Inflammatory macrophage treated with lipopolysaccharide for 4 hours (primary cell): Measurements from ENCODE around the gene PEX13.
A peak's percentile ranks its signal among the peaks of the same experiment; 100 is the strongest.
"Not testable (repeated sequence)": the region's sequence is repeated elsewhere in the genome, so short reads cannot be mapped to it uniquely, and the experiment has no call there.

Experiments
- DNase-seq: peaks from one replicate; pipeline ENCODE4 v3.0.0-alpha.2; 2020

Gene PEX13

GRCh38 chr2:61009355-61009754 is 8.2 kb upstream of the PEX13 start:
- no peak for DNase-seq

DNA sequence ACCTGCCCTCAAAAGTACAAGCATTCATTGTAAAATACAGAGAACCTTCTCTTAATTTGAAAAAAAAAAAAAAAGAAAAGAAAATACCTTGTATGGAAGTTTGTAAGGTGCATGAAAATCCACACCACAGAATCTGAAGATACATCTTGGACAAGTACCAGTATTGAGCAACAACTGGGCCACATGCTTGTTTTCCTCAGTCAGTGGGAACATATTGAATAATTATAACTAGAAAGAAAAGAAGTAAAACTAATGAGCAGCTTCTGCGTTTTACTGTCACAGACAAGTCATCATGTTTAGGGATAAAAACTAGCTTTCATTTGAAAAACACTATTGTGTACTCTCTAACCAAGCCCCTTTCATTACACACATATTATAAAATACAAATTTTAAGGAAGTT is 5.8 kb upstream of the PEX13 start:
- DNase-seq = peak; percentile 71

DNA sequence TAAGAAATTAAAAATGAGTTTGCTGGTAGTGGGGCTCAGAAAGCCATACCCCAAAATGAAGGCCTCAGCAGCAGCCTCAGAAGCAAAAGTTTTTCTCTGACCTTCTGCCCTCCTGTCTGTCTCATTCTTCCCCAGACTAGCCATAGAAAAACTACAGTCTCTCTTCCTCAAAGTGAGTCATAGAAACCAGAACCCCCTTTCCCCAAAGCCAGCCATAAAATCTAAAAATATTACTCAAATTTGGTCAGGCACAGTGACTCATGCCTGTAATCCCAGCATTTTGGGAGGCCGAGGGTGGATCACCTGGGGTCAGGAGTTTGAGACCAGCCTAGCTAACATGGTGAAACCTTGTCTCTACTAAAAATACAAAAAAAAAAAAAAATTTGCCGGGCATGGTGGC is 5.2 kb upstream of the PEX13 start:
- peak; percentile 88 for DNase-seq

DNA sequence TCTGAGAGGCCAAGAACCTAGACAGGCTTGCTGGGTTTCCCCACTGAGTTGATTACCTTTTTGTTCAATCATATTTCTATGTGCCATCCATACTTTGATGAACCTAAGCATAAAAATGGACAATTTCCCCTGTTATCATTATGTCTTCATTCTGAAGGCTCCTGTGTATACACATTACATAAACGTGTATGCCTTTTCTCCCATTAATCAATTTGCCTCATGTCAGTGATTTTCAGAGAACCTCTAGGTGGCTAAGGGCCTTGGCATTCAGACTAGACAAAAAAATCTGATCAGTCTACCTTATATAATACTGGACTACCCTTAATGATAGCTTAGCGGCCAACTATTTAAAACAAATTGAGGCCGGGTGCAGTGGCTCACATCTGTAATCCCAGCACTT is 4.1 kb upstream of the PEX13 start:
- no peak for DNase-seq

GRCh38 chr2:61014763-61015162 is 2.8 kb upstream of the PEX13 start:
- peak; percentile 80 for DNase-seq

DNA sequence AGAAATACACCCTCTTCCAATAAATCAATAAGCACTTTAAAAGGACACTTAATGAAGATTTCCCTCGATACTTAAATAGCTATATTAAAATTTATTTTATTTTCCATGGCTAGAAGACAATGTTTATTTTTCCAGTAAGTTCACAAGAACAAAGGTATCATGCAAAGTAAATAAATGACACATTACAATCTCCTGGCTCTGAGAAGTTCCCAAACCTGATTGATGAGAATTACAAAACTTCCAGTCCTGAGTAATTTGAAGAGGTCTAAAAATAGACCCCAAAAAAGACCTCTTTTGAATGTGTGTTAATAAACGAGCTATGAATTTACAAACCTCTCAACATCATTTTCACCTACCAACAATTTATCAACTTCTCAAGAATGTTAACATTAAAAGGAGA is 1.5 kb upstream of the PEX13 start:
- DNase-seq = no peak

- no peak for DNase-seq
Measured at GRCh38 chr2:61016392-61017002, 1.0 kb upstream of the PEX13 start.

- peak; percentile 70 for DNase-seq
Measured at GRCh38 chr2:61017003-61017555, 441 bp upstream of the PEX13 start.

- no peak for DNase-seq
Measured at GRCh38 chr2:61018318-61018755, 817 bp downstream of the PEX13 start.

DNA sequence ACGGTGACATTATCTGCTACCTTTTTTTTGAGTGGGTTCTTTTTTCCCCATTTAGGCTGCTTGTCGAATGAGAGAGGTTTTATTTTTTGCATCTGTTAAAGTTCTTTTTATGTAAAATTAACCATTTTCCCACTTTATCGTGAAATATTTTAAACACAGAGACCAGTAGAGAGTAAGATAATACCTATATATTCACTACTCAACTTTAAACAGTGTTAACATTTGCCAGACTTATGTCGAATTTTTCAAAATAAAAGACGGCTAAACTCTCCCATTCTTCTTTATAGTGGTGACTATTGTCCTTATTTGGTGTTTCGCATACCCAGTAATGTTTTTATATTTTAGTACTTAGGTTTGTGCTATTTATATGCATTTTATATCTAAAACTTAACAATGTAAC is 1.3 kb downstream of the PEX13 start:
- DNase-seq = no peak

- no peak for DNase-seq
Measured at GRCh38 chr2:61021228-61021660, 3.7 kb downstream of the PEX13 start.

GRCh38 chr2:61023670-61024069 is 6.2 kb downstream of the PEX13 start:
- DNase-seq = no peak

DNA sequence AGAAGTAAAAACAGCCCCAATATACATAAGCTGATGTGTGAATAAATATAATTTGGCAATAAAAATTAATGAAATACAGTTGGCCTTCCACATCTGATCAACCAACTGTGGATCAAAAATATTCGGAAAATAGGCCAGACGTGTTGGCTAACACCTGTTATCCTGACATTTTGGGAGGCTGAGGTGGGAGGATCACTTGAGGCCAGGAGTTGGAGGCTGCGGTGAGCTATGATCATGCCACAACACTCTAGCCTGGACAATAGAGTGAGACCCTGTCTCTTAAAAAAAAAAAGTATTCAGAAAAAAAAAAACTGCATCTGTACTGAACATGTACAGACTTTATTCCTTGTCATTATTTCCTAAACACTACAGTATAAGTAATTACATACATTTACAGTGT is 12.0 kb downstream of the PEX13 start:
- no peak for DNase-seq

DNA sequence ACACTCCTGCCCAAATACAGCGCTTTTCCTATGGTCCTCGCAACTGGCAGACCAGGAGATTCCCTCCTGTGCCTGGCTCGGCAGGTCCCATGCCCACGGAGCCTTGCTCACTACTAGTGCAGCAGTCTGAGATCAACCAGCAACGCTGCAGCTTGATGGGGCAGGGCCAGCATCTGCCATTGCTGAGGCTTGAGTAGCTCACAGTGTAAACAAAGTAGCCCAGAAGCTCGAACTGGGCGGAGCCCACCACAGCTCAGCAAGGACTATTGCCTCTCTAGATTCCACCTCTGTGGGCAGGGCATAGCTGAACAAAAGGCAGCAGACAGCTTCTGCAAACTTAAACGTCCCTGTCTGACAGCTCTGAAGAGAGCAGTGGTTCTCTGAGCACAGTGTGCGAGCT is 17.1 kb downstream of the PEX13 start:
- not testable (repeated sequence) for DNase-seq

DNA sequence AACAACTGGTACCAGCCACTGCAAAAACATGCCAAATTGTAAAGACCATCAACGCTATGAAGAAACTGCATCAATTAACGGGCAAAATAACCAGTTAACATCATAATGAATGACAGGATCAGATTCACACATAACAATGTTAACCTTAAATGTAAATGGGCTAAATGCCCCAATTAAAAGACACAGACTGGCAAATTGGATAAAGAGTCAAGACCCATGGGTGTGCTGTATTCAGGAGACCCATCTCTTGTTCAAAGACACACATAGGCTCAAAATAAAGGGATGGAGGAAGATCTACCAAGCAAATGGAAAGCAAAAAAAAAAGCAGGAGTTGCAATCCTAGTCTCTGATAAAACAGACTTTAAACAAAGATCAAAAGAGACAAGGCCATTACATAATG is 19.1 kb downstream of the PEX13 start:
- DNase-seq = not testable (repeated sequence)

GRCh38 chr2:61042807-61043206 is 25.3 kb downstream of the PEX13 start:
- no peak for DNase-seq

GRCh38 chr2:61044636-61045035 is 27.1 kb downstream of the PEX13 start:
- DNase-seq = peak; percentile 85

- peak; percentile 55 for DNase-seq
Measured at GRCh38 chr2:61045226-61045625, 27.7 kb downstream of the PEX13 start.

DNA sequence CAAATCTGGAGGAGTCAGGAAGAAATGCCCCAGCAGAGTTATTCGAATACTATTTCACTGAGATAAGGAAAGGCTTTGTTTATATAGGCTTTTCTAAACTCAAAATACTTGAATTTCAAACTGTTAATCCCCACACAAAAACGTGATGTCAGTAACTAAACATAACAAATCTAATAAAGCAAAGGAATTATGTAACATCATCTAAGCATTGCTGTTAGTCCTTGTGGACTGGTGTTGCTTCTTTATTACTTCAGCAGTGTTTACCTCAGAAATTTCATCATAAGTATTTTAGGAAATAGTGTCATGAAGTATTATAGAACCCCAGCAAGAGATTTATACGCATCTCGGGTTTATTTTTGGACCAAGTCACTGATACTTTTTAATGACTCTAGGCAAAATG is 28.5 kb downstream of the PEX13 start:
- DNase-seq = peak; percentile 75

DNA sequence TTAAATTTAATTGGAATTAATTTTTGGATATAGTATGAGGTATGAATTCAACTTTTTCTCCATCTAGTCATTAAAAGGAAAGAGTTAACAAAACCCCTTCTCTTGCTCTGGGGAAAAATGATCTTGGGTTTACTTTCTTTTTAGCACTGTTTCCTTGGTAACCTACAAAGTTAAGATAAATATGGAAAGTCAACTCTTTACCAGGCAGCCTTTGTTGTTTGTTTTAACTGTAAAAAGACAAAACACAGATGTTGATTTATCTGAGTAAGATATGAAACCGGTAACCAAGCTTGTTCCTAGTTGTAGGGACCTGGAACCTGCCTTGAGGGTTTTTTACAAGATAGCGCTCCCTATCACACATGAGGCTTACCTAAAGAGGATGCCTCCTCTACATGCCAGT is 38.0 kb downstream of the PEX13 start:
- DNase-seq = no peak

DNA sequence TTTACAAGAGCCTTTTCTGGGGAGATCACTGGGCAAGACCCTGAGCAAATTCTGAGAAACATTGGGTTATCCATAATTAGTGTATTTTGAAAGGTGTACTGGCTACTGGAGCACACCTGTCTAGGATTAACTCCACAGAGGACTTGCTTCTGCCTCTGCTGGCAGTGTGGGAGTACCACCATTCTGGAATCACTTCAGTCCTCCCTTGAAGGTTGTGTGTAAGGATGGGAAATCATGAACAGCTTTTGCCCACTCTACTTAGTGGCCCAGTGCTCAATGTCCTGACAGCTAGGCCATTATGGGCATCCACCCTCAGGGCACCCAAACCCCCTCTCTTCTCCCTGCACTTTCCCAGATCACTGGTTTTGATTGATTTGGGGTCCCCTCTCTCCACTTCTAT is 40.0 kb downstream of the PEX13 start:
- no peak for DNase-seq

DNA sequence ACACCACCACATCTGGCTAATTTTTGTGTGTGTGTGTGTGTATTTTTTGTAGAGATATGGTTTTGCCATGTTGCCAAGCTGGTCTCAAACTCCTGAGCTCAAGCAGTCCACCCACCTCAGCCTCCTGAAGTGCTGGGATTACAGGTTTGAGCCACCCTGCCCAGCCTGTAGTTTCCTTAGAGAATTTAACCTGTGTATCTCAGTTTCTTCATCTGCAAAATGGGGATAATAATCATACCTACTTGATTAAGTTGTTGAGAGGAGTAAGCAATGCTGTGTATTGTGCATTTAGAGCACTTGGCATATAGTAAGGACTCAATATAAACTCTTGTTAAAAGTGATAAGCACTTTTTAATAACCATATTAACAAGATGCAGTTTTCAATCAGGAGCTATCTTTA is 41.9 kb downstream of the PEX13 start:
- no peak for DNase-seq

DNA sequence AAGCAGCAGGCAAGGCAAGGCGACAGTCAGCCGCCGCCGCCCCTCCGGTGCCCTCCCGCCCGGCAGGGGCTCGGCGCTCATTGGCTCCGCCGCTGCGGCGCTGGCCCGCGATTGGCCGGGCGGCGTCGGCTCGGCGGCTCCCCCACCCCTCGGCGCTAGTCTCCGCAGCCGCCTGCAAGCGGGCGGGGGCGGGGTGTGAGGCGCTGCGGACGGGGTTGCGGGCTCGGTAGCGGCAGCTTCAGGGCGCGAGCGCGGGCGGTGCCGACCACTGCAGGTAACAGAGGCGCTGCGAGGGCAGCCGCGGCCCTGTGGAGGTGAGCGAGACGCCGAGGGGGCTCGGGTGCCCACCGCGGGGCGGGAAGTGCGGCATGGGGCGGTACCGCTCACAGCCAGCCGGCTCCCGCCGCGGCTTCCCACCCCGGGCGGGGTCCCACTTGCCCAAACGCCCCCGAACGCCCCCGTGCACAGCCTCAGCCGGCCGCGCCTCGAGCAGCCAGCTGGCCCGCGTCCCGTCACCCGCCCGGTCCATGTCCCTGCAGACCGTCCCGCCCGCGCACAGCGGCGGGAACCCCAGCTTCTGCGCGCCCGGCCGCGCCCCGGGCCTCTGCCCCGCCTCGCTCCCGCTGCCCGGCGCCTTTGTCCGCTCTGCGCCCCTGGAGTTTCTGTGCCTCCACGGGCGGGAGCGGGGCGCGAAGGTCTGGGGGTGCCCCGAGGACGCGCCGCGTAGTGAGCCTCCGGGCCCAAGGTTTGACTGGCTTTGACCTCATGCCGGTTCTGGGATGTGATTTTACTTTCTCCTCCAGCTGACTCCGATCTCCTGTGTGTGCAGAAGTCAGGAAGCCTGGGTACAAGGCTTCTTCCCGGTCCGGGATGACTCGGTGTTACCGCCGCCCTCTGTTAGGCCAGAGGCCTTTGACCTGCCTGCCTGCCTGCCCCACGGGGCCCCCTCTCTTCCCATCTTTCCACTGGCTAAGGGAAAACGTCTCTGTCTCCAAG is 48.5 kb downstream of the PEX13 start, which contains the start of gene SANBR:
Gene SANBR (plus strand): TSS at position 158 of the 996 bp plus-strand sequence. CDS start 4,480 bp downstream, outside the sequence.
- peak; percentile 91 for DNase-seq

DNA sequence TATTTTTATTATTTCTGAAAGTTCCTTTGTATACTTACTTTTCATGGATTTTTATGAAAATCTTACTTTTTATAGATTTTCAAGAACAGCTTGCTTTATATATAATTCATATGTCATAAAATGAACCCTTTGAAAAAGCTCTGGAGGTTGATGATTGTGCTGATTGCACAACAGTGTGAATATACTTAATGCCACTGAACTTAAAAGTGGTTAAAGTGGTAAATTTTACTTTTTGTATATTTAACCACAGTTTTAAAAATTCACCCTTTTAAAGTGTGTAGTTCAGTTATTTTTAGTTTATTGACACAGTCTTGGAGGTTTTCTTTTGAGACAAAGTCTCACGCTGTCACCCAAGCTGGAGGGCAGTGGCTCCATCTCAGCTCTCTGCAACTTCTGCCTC is 56.6 kb downstream of the PEX13 start:
- DNase-seq = no peak
